Measurements from ENCODE around the gene SLAMF7.

- TF ChIP-seq POLR2A (IDR thresholded peaks at IDR 0.05; ENCODE audit: low read depth, low read length) (no peak), YY1 (IDR thresholded peaks at IDR 0.05; ENCODE audit: low read depth, low read length) (no peak), CBX3 (IDR thresholded peaks at IDR 0.05; ENCODE audit: borderline replicate concordance, low read depth) (no peak), TAF1 (IDR thresholded peaks at IDR 0.05; ENCODE audit: borderline replicate concordance, low read depth, low read length) (no peak), CTCF (IDR thresholded peaks at IDR 0.05 in 2 of 3, conservative IDR thresholded peaks at IDR 0.05 in 1 of 3; ENCODE audit: control insufficient read depth in 2 of 3, extremely low read depth in 1 of 3, insufficient read depth in 1 of 3, low read depth in 3 of 3, low read length in 3 of 3) (no peak), GABPA (IDR thresholded peaks at IDR 0.05; ENCODE audit: low read depth) (no peak), REST (IDR thresholded peaks at IDR 0.05; ENCODE audit: low read depth, low read length) (no peak), SRF (IDR thresholded peaks at IDR 0.05; ENCODE audit: low read depth in 2 of 2, low read length in 2 of 2) (no peak), EED (IDR thresholded peaks at IDR 0.05; ENCODE audit: low read depth) (no peak), ATF7 (IDR thresholded peaks at IDR 0.05; ENCODE audit: low read depth) (no peak), MXI1 (IDR thresholded peaks at IDR 0.05; ENCODE audit: low read depth, low read length) (no peak), USF1 (IDR thresholded peaks at IDR 0.05; ENCODE audit: borderline replicate concordance, extremely low read length, insufficient read depth, low read depth, low read length) (no peak), ZNF687 (IDR thresholded peaks at IDR 0.05) (0 out of 2 replicates have a peak, but pooled peaks have one; percentile 17), BHLHE40 (IDR thresholded peaks at IDR 0.05; ENCODE audit: borderline replicate concordance in 1 of 2, low read depth in 2 of 2, low read length in 1 of 2) (no peak)
These were observed 11.8 kb upstream of the SLAMF7 start for GRCh38 chr1:160727316-160727640.

Measured in GM12878 (cell line).